GM23248 (cell line): ENCODE results near the gene PISD. TPM values are rescaled to one million over a fixed set of nuclear protein-coding genes. Genes with fewer than 3 reads are reported as not detected.

Source experiments
- DNase-seq: peaks from one replicate; pipeline ENCODE4 v3.0.0-alpha.2; 2015
- H2AFZ ChIP-seq: fragments of 200-600 bp; sonication (generic); 2 replicates; pipeline ENCODE4 v1.6.1; 2016; ENCODE audit warnings: antibody characterized with exemption
- H3F3A ChIP-seq: fragments of 200-600 bp; sonication (generic); 2 replicates; pipeline ENCODE4 v1.6.1; 2016; ENCODE audit warnings: mild to moderate bottlenecking, antibody characterized with exemption, mixed run types; ENCODE audit not compliant: insufficient read depth
- H3K27ac ChIP-seq: fragments of 200-600 bp; sonication (generic); 2 replicates; pipeline ENCODE4 v1.5.1; 2016; ENCODE audit warnings: mild to moderate bottlenecking
- H3K27me3 ChIP-seq: fragments of 200-600 bp; sonication (generic); replicated peaks from 2 replicates; pipeline ENCODE4 v1.6.1; 2016; ENCODE audit warnings: mild to moderate bottlenecking; ENCODE audit not compliant: insufficient read depth
- H3K36me3 ChIP-seq: fragments of 200-600 bp; sonication (generic); 2 replicates; pipeline ENCODE4 v1.6.1; 2016; ENCODE audit warnings: low read depth, mild to moderate bottlenecking
- H3K4me1 ChIP-seq: fragments of 200-600 bp; sonication (generic); 2 replicates; pipeline ENCODE4 v1.6.1; 2016; ENCODE audit warnings: mild to moderate bottlenecking; ENCODE audit not compliant: insufficient read depth
- H3K4me2 ChIP-seq: fragments of 200-600 bp; sonication (generic); one replicate; pipeline ENCODE4 v1.6.1; 2016; ENCODE audit warnings: mild to moderate bottlenecking; ENCODE audit not compliant: unreplicated experiment
- H3K4me3 ChIP-seq: fragments of 200-600 bp; sonication (generic); 2 replicates; pipeline ENCODE4 v1.5.1; 2016; ENCODE audit warnings: mild to moderate bottlenecking
- H3K79me2 ChIP-seq: fragments of 200-600 bp; sonication (generic); 2 replicates; pipeline ENCODE4 v1.6.1; 2016; ENCODE audit warnings: mild to moderate bottlenecking; ENCODE audit not compliant: insufficient read depth
- H3K9ac ChIP-seq: fragments of 200-600 bp; sonication (generic); 2 replicates; pipeline ENCODE4 v1.6.1; 2016; ENCODE audit warnings: mild to moderate bottlenecking
- H3K9me2 ChIP-seq: fragments of 200-600 bp; sonication (generic); 2 replicates; pipeline ENCODE4 v1.6.1; 2016; ENCODE audit warnings: mixed run types, mild to moderate bottlenecking, moderate library complexity; ENCODE audit not compliant: insufficient read depth
- H3K9me3 ChIP-seq: fragments of 200-600 bp; sonication (generic); one replicate; pipeline ENCODE4 v1.6.1; 2017; ENCODE audit warnings: low read depth
- H4K20me1 ChIP-seq: fragments of 200-600 bp; sonication (generic); 2 replicates; pipeline ENCODE4 v1.6.0; 2016; ENCODE audit not compliant: insufficient read depth
- EZH2 ChIP-seq: fragments of 200-600 bp; sonication (generic); IDR thresholded peaks from 2 replicates; pipeline ENCODE4 v1.6.1; 2018; ENCODE audit warnings: antibody characterized with exemption, mild to moderate bottlenecking; ENCODE audit not compliant: insufficient read depth, poor library complexity, severe bottlenecking
- EZH2phosphoT487 ChIP-seq: fragments of 200-600 bp; sonication (generic); IDR thresholded peaks from 2 replicates; pipeline ENCODE4 v1.6.1; 2018; ENCODE audit warnings: antibody characterized with exemption, moderate library complexity, mild to moderate bottlenecking, low read depth; ENCODE audit not compliant: insufficient read depth
- WGBS, 2 experiments: methylation state at CpG; one replicate each; pipeline ENCODE4 v1.1.6; 2015 to 2017; ENCODE audit warnings: low lambda C conversion rate in 2 of 2, low coverage in 1 of 2; ENCODE audit errors: missing lambda C conversion rate in 2 of 2; 5-methylcytosine and 5-hydroxymethylcytosine counted together
- in situ Hi-C: fragments of 300-500 bp; cut with MboI; formaldehyde crosslinking; loops from 2 replicates; pipeline ENCODE4 v1.15.0; 2020
- polyA plus RNA-seq: library from polyadenylated mRNA; unstranded; fragments of >200 nt; fragmentation: Nextera tagmentation; extraction: Ambion mirVana; gene quantifications from 2 replicates; pipeline ENCODE4 v1.2.1, GENCODE V29; 2016
- total RNA-seq: library from RNA; depleted of rRNA; stranded (reverse); fragments of >200 nt; shearing (Covaris generic); gene quantifications from 2 replicates; pipeline ENCODE4 v1.2.3, GENCODE V29; 2014

PISD gene
- total and polyA plus RNA-seq, 2 experiments from 2014 or later = 32.7 to 34.2 TPM

- H3K27me3 ChIP-seq = no peaks in the 10 kb centered on the region
- H3K9ac ChIP-seq = no peak overlapping the region
- H3K4me1 ChIP-seq = peaks cover 5% of the 10 kb centered on the region; the same call in 1 of the 2 replicates
- H3K9me2 ChIP-seq = no peaks in the 10 kb centered on the region
- H3F3A ChIP-seq = peaks cover 5% of the 10 kb centered on the region; the same call in 1 of the 2 replicates
- TF ChIP-seq EZH2 (no peak), EZH2phosphoT487 (no peak)
- H3K4me2 ChIP-seq = no peak overlapping the region
- H3K9me3 ChIP-seq = no peaks in the 10 kb centered on the region
- peaks cover 15% of the 10 kb centered on the region; the same call in 1 of the 2 replicates for H3K36me3 ChIP-seq
- in situ Hi-C loops = no loop called here
- DNase-seq = peak; percentile 57
- H4K20me1 ChIP-seq = no peaks in the 10 kb centered on the region
- H3K79me2 ChIP-seq = no peaks in the 10 kb centered on the region
- no peak overlapping the region for H2AFZ ChIP-seq
- no peak overlapping the region for H3K27ac ChIP-seq
- 94 to 100% methylated on average over 1 of the region's 1 CpG for WGBS, 2 experiments
- H3K4me3 ChIP-seq = no peak overlapping the region
Measured at GRCh38 chr22:31692186-31692886, 30.3 kb upstream of the PISD start.

- Histone ChIP-seq H3K9me2 (no peaks in the 10 kb centered on the region), H3K9ac (no peak overlapping the region), H3K9me3 (no peaks in the 10 kb centered on the region), H3K79me2 (no peaks in the 10 kb centered on the region), H3K27me3 (no peaks in the 10 kb centered on the region), H4K20me1 (no peaks in the 10 kb centered on the region), H3K36me3 (peaks cover 24% of the 10 kb centered on the region), H2AFZ (no peak overlapping the region), H3K4me1 (peaks cover 5% of the 10 kb centered on the region; the same call in 1 of the 2 replicates), H3K4me3 (no peak overlapping the region), H3F3A (peaks cover 5% of the 10 kb centered on the region; the same call in 1 of the 2 replicates), H3K4me2 (no peak overlapping the region), H3K27ac (no peak overlapping the region)
- no peak for TF ChIP-seq EZH2
- TF ChIP-seq EZH2phosphoT487 = no peak
- WGBS, 2 experiments = 96 to 97% methylated on average over 3 of the region's 3 CpGs
- in situ Hi-C loops = no loop called here
- no peak for DNase-seq
Measured at GRCh38 chr22:31691408-31691807, 29.4 kb upstream of the PISD start.

- peaks cover 41% of the 10 kb centered on the region for H3K4me1 ChIP-seq
- peaks cover 25% of the 10 kb centered on the region for H3K36me3 ChIP-seq
- in situ Hi-C loops = no loop called here
- TF ChIP-seq EZH2 (no peak), EZH2phosphoT487 (no peak)
- no peaks in the 10 kb centered on the region for H4K20me1 ChIP-seq
- peaks cover 54% of the 10 kb centered on the region for H3F3A ChIP-seq
- H3K9me2 ChIP-seq = no peaks in the 10 kb centered on the region
- H3K27ac ChIP-seq = peak overlapping the region; percentile 91
- DNase-seq = peak; percentile 45
- H3K4me3 ChIP-seq = no peak overlapping the region
- whole genome bisulfite sequencing, 2 experiments = 73 to 74% methylated on average over 13 of the region's 13 CpGs
- H2AFZ ChIP-seq = no peak overlapping the region
- no peaks in the 10 kb centered on the region for H3K9me3 ChIP-seq
- H3K27me3 ChIP-seq = no peaks in the 10 kb centered on the region
- no peak overlapping the region for H3K9ac ChIP-seq
- no peak overlapping the region for H3K4me2 ChIP-seq
- no peaks in the 10 kb centered on the region for H3K79me2 ChIP-seq
Measured at GRCh38 chr22:31683181-31684105, 21.4 kb upstream of the PISD start.

- Histone ChIP-seq H3F3A (peaks cover 54% of the 10 kb centered on the region), H3K9me2 (no peaks in the 10 kb centered on the region), H3K79me2 (no peaks in the 10 kb centered on the region), H3K36me3 (peaks cover 25% of the 10 kb centered on the region), H3K4me3 (no peak overlapping the region), H3K9ac (0 out of 2 replicates have a peak overlapping the region, but pooled peaks have one; percentile 68), H3K4me1 (peaks cover 41% of the 10 kb centered on the region), H3K9me3 (no peaks in the 10 kb centered on the region), H3K27me3 (no peaks in the 10 kb centered on the region), H2AFZ (no peak overlapping the region), H3K27ac (peak overlapping the region; percentile 91), H4K20me1 (no peaks in the 10 kb centered on the region), H3K4me2 (no peak overlapping the region)
- TF ChIP-seq EZH2phosphoT487 = no peak
- TF ChIP-seq EZH2 = no peak
- DNase-seq = no peak
- in situ Hi-C loops = no loop called here
- WGBS, 2 experiments = 98% methylated on average over 7 of the region's 7 CpGs
Measured at GRCh38 chr22:31682751-31683150, 20.7 kb upstream of the PISD start.
